C4-2B (cell line): Measurements from ENCODE around the gene ANKZF1.

ENCODE experiments used
- H3K27ac ChIP-seq: fragments of 450-650 bp; 2 replicates; pipeline ENCODE4 v1.5.1; 2017
- CTCF ChIP-seq: fragments of 450-650 bp; conservative IDR thresholded peaks from 2 replicates; pipeline ENCODE4 v1.5.1; 2017; ENCODE audit warnings: mild to moderate bottlenecking
- ZFX ChIP-seq: fragments of 450-650 bp; IDR thresholded peaks from 2 replicates; pipeline ENCODE4 v1.6.1; 2017

The ANKZF1 gene

GRCh38 chr2:219205981-219206327, 23.7 kb upstream of the ANKZF1 start:
- peak overlapping the region; percentile 77 for H3K27ac ChIP-seq
- TF ChIP-seq CTCF: no peak

GRCh38 chr2:219206328-219207133, 23.1 kb upstream of the ANKZF1 start, which contains the start of gene ZFAND2B:
Gene ZFAND2B (plus strand): TSS chr2:219206782. CDS start chr2:219206988, 206 bp downstream.
- H3K27ac ChIP-seq: peak within 1 kb of the TSS; percentile 77
- TF ChIP-seq ZFX: no peak
- no peak for TF ChIP-seq CTCF

GRCh38 chr2:219207134-219207883, 22.3 kb upstream of the ANKZF1 start:
- TF ChIP-seq CTCF (no peak), ZFX (no peak)
- peak overlapping the region; percentile 77 for H3K27ac ChIP-seq

- peak overlapping the region; percentile 77 for H3K27ac ChIP-seq
- TF ChIP-seq CTCF (no peak), ZFX (no peak)
Observed at GRCh38 chr2:219207884-219208740, 21.5 kb upstream of the ANKZF1 start.

- no peak for TF ChIP-seq ZFX
- TF ChIP-seq CTCF: no peak
- H3K27ac ChIP-seq: no peak overlapping the region
Observed at GRCh38 chr2:219209236-219210195, 20.1 kb upstream of the ANKZF1 start.

- H3K27ac ChIP-seq: no peak overlapping the region
- no peak for TF ChIP-seq CTCF
Observed at GRCh38 chr2:219210196-219210885, 19.3 kb upstream of the ANKZF1 start.
